Measurements from ENCODE around the gene SELENON. TPM values are rescaled to one million over a fixed set of nuclear protein-coding genes. Genes with fewer than 3 reads are reported as not detected.
"Not testable (repeated sequence)": the region's sequence is repeated elsewhere in the genome, so short reads cannot be mapped to it uniquely, and the experiment has no call there.

The SELENON gene
- total RNA-seq, 3 donors from 2014 or later = 29.6 to 45.1 (median 35.9) TPM

DNA sequence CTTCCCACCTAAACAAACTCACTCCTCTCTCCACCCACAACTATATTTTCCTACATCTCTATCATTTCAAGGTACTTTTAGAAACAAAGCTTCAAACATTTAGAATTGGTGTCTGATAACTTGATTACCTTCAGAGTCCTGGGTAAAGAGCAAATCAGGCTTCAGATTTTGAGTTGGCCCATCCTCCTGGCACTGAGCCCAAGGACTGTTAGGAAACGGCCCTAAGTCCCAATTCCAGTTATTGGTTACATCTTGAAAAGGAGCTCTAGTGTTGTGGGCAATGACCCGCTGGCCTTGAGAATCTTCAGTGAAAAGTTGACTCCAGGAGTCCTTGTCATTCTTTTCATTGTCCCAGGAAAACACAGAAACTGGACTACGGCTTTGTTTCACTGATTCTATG lies 34.9 kb downstream of the SELENON start:
- ATAC-seq (no peak), DNase-seq (no peak)
- Histone ChIP-seq H3K4me1 (ENCODE audit: low read depth) (no peaks in the 10 kb centered on the region), H3K36me3 (ENCODE audit: low read depth) (peaks cover 10% of the 10 kb centered on the region), H3K9me3 (peaks cover 3% of the 10 kb centered on the region), H3K4me3 (no peak overlapping the region)
- TF ChIP-seq, protein P1, sequence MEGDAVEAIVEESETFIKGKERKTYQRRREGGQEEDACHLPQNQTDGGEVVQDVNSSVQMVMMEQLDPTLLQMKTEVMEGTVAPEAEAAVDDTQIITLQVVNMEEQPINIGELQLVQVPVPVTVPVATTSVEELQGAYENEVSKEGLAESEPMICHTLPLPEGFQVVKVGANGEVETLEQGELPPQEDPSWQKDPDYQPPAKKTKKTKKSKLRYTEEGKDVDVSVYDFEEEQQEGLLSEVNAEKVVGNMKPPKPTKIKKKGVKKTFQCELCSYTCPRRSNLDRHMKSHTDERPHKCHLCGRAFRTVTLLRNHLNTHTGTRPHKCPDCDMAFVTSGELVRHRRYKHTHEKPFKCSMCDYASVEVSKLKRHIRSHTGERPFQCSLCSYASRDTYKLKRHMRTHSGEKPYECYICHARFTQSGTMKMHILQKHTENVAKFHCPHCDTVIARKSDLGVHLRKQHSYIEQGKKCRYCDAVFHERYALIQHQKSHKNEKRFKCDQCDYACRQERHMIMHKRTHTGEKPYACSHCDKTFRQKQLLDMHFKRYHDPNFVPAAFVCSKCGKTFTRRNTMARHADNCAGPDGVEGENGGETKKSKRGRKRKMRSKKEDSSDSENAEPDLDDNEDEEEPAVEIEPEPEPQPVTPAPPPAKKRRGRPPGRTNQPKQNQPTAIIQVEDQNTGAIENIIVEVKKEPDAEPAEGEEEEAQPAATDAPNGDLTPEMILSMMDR (IDR thresholded peaks at IDR 0.05) = no peak
- intact Hi-C loops (cut with DNase I, micrococcal nuclease) = no loop called here

- TF ChIP-seq, protein P1 (IDR thresholded peaks at IDR 0.05) = no peak
- intact Hi-C loops (cut with DNase I, micrococcal nuclease) = no loop called here
- DNase-seq (no peak), ATAC-seq (no peak)
- H3K9me3 ChIP-seq = peaks cover 3% of the 10 kb centered on the region
- H3K4me3 ChIP-seq = no peak overlapping the region
- peaks cover 6% of the 10 kb centered on the region for H3K36me3 ChIP-seq (ENCODE audit: low read depth)
- no peaks in the 10 kb centered on the region for H3K4me1 ChIP-seq (ENCODE audit: low read depth)
Observed at GRCh38 chr1:25836695-25837094, 36.7 kb downstream of the SELENON start.

GRCh38 chr1:25837262-25837875 lies 37.4 kb downstream of the SELENON start:
- intact Hi-C loops (cut with DNase I, micrococcal nuclease) = no loop called here
- peaks cover 3% of the 10 kb centered on the region for H3K9me3 ChIP-seq
- ATAC-seq = peak; percentile 65
- H3K4me1 ChIP-seq (ENCODE audit: low read depth) = no peaks in the 10 kb centered on the region
- DNase-seq = no peak
- no peak overlapping the region for H3K4me3 ChIP-seq
- TF ChIP-seq, protein P1 (IDR thresholded peaks at IDR 0.05) = no peak
- no peaks in the 10 kb centered on the region for H3K36me3 ChIP-seq (ENCODE audit: low read depth)

- intact Hi-C loops (cut with DNase I, micrococcal nuclease); H3K4me3 ChIP-seq; H3K9me3 ChIP-seq; H3K4me1 ChIP-seq (ENCODE audit: low read depth); ATAC-seq; DNase-seq; H3K36me3 ChIP-seq (ENCODE audit: low read depth): not testable (repeated sequence)
Observed at GRCh38 chr1:25839808-25840207, 39.8 kb downstream of the SELENON start.

DNA sequence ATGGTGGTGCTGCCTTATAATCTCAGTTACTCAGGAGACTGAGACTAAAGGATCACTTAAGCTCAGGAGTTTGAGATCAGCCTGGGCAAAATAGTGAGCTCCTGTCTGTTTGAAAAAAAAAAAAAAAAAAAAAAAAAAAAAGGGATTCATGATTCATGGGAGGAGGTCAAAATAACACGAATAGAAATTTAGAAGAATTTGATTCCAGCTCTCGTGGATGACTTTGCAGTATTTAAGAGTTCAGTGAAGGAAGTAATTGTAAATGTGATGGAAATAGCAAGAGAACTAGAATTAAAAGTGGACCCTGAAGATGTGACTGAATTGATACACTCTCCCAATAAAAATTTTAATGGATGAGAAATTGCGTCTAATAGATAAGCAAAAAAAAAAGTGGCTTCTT lies 43.5 kb downstream of the SELENON start:
- no peaks in the 10 kb centered on the region for H3K36me3 ChIP-seq (ENCODE audit: low read depth)
- H3K4me1 ChIP-seq (ENCODE audit: low read depth) = no peaks in the 10 kb centered on the region
- TF ChIP-seq, protein P1 (IDR thresholded peaks at IDR 0.05) = no peak
- DNase-seq (no peak), ATAC-seq (no peak)
- H3K4me3 ChIP-seq = no peak overlapping the region
- peaks cover 3% of the 10 kb centered on the region for H3K9me3 ChIP-seq
- intact Hi-C loops (cut with DNase I, micrococcal nuclease) = no loop called here

DNA sequence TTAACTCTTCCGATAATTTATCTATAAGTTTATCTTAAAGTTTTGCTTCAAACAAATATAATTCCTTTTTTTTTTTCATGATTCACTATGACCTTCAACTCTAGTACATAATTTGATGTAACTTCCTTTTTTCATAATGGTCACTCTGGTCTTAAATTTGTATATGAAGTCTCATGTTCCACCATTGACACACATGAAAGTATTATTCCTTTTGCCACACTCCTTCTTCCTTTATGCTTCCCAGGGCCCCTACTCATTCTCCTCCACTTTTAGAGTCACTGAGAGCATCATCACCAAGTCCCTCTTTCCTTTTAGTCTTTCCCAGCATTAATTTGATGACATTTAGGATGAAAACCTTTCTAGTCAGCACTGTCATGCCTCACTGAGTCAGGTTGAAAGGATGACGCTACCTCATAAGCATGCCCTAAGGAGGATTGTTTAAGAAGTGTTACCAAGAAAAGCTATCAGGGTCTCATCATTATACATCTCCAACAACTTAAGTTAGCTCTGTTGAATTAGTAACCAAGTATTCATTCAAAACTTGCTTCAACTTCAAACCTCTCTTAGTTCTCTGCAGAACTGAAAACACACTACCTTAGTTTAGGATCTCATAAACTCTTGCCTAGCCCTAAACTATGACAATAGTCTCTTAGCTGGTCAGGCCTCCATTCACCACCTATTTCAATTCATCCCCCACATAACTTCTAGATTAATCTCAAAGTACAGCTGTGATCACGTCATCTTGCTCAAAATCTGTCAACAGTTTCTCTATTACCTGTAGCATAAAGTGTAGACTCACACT lies 44.7 kb downstream of the SELENON start:
- DNase-seq = no peak
- intact Hi-C loops (cut with DNase I, micrococcal nuclease) = no loop called here
- H3K4me1 ChIP-seq (ENCODE audit: low read depth) = no peaks in the 10 kb centered on the region
- peaks cover 2% of the 10 kb centered on the region for H3K9me3 ChIP-seq
- H3K36me3 ChIP-seq (ENCODE audit: low read depth) = no peaks in the 10 kb centered on the region
- no peak for ATAC-seq
- H3K4me3 ChIP-seq = no peak overlapping the region
- TF ChIP-seq, protein P1 (IDR thresholded peaks at IDR 0.05) = no peak

Data from mucosa of descending colon (tissue), 3 donors.